ENCODE measurements around the gene LAMB1.
"Not testable (repeated sequence)": the region's sequence is repeated elsewhere in the genome, so short reads cannot be mapped to it uniquely, and the experiment has no call there.

The LAMB1 gene

DNA sequence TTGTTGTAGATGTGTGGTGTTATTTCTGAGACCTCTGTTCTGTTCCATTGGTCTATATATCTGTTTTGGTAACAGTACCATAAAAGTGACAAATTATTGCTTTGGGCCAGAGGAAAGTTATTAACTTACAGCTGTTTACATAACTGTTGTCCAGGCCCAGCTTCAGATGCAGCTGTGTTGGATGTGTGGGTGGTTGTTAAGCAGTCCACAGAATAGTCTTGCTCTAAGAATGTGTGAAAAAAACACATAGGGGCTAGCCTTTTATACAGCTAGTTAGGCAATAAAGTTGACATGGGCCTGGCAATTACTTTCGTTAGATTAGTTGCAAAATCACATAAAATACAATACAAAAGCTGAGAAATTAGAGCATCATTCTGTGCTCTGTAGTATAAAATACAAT, 80.1 kb downstream of the LAMB1 start:
- no peak for DNase-seq (ENCODE audit: extremely low read depth in 1 of 2, low read depth in 1 of 2)

DNA sequence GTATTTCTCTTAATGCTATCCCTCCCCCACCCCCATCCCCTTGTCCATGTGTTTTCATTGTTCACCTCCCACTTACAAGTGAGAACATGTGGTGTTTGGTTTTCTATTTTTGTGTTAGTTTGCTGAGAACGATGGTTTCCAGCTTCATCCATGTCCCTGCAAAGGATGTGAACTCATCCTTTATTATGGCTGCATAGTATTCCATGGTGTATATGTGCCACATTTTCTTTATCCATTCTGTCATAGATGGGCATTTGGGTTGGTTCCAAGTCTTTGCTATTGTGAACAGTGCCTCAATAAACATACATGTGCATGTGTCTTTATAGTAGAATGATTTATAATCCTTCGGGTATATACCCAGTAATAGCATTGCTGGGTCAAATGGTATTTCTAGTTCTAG, 81.1 kb downstream of the LAMB1 start:
- not testable (repeated sequence) for DNase-seq (ENCODE audit: extremely low read depth in 1 of 2, low read depth in 1 of 2)

DNA sequence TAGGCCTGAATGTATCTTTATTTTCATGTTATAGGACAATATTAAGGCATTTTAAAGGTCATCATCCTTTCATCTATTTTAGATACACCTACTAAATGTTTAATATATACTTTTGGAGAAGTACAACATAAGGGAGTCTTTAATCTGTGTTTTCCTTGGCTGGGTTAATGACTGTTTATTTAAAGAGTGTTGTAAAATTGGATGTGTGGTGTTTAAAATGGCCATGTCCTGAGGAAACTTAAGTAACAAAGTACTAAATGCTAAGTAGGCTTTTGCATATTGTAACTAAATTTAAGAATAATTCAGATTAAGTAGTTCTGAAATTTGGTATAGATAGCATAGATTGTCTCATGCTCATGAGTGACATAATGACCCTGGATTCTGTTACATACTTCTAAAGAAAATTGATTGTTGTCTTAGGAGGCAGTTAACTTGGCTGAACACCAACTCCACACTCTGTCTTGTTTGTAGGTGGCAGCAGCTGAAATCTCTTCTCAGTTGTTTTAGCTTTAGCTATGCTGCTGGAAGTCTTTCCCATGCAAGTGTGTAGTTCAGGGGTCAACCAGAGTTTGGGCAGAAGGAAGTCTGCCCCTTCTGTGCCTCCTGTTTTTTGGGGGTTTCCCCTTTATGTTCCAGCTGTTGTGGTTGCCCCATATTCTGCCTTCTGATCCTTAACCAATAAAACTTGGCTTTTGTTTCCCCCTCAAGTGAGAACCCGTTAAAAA, 82.8 kb downstream of the LAMB1 start:
- DNase-seq (ENCODE audit: extremely low read depth in 1 of 2, low read depth in 1 of 2), result no peak

GRCh38 chr7:107918948-107919347, 84.0 kb downstream of the LAMB1 start:
- DNase-seq (ENCODE audit: extremely low read depth in 1 of 2, low read depth in 1 of 2), result no peak

DNA sequence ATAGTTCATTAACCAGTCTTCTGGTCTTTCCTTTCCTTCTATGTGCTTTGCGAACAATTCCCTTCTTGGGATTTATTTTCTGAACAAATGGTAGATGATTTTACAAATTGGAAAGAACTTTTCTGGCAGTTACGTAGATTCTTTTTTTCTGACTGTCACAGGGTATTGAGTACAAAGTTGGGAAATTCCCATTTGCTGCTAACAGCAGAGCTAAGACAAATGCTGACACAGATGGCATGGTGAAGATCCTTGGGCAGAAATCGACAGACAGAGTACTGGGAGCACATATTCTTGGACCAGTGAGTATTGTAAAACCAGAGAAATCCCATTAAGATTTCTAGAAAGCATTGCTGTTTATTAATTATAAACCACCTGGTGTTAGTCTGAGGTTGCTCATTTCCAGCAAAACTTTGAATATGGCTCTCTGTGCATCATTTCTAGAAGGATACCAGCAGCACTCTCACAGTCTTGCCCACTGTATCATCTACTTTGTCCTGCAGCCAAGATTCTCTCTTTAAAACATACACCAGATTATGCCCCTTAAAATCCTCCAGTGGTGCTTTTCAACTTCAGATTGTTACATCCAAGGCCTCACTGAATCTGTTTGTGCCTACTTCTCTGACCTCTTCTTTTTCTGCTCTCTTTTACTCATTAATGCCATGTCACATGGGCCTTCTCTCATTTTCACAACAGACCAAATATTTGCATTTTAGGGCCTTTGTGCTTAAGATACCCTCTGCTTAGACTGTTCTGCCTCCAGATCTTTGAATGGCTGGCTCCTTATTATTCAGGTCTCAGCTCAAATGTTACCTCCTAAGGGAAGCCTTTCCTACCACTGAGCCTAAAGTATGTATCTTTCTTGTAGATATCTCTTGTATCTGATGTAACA, 85.0 kb downstream of the LAMB1 start:
- DNase-seq (ENCODE audit: extremely low read depth in 1 of 2, low read depth in 1 of 2), result no peak

DNA sequence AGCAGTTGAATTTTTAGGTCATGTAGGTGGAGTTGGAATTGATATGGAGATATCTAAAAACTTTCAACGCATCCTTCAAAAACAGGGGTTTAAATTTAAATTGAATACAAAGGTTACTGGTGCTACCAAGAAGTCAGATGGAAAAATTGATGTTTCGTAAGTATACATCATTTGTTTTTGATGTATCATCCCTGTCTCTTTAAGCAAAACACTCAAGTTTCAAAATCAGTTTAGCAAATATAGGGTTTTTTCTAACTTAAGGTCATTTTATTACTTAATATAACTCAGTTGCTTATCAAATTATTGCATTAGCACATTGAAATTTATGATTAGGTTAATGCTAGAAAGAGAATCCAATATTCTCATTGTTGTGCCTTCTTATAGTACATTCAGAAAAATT, 87.4 kb downstream of the LAMB1 start:
- no peak for DNase-seq (ENCODE audit: extremely low read depth in 1 of 2, low read depth in 1 of 2)

DNA sequence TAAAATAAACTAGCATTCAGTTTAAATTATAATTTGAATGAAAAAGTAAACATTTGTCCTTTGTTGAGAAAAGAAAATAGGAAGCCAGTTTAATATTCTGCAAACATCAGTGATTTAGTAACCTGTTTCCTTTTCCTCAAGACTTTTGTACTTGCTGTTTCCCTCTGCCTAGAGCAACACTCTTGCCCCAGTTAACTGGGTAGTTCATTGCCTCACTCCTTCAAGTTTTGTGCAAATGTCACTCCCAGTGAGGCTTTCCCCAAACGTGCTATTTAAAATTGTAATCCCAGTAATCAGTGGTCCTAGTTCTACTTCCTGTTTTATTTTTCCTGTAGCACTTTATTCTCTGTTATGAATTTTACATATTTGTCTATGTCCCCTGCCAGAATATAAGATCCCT, 88.1 kb downstream of the LAMB1 start:
- no peak for DNase-seq (ENCODE audit: extremely low read depth in 1 of 2, low read depth in 1 of 2)

DNA sequence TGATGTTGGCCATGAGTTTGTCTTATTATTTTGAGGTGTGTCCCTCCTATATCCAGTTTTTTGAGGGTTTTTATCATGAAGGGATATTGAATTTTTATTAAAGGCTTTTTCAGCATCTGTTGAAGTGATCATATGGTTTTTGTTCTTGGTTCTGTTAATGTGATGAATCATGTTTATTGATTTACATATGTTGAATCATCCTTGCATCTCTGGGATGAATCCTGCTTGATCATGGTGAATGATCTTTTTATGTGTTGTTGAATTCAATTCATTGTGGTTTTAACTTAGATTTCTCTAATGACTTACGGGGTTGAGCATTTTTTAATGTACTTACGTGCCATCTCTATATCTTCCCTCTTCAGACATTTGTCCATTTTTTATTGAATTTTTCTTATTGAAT, 89.1 kb downstream of the LAMB1 start:
- DNase-seq (ENCODE audit: extremely low read depth in 1 of 2, low read depth in 1 of 2), result no peak

DNA sequence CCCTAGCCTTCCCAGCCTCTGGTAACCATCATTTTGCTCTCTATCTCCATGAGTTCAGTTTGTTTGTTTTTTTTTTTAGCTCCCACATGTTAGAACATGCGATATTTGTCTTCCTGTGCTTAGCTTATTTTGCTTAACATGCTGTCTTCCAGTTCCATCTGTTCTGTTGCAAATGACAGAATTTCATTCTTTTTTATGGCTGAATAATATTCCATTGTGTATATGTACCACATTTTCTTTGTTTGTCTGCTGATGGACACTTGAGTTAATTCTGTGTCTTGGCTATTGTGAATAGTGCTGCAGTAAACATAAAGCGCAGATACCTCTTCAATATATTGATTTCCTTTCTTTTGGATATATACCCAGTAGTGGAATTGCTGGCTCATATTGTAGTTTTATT, 91.0 kb downstream of the LAMB1 start:
- DNase-seq (ENCODE audit: extremely low read depth in 1 of 2, low read depth in 1 of 2), result no peak

DNA sequence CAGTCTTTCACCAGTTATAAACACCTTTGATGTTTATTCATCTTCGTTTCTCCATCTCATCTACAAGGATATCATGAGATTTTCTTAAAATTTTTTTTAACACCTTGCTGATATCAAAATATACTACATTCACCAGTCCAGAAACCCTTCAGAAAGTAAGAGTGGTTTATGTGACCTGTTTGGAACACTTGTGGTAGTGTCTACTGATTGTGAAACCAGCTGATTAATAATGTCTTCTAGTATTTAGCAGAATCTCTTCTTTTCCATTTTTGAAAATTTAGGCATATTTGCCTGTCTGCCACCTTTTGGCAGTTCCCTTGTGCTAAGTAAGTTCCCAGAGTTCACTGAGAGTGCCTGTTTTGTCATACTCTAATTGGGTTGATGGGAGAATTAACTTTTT, 93.5 kb downstream of the LAMB1 start:
- DNase-seq (ENCODE audit: extremely low read depth in 1 of 2, low read depth in 1 of 2), result no peak

- DNase-seq (ENCODE audit: extremely low read depth in 1 of 2, low read depth in 1 of 2), result no peak
Measured at GRCh38 chr7:107907790-107908189, 95.2 kb downstream of the LAMB1 start.

- no peak for DNase-seq (ENCODE audit: extremely low read depth in 1 of 2, low read depth in 1 of 2)
Measured at GRCh38 chr7:107902381-107902780, 100.6 kb downstream of the LAMB1 start.

DNA sequence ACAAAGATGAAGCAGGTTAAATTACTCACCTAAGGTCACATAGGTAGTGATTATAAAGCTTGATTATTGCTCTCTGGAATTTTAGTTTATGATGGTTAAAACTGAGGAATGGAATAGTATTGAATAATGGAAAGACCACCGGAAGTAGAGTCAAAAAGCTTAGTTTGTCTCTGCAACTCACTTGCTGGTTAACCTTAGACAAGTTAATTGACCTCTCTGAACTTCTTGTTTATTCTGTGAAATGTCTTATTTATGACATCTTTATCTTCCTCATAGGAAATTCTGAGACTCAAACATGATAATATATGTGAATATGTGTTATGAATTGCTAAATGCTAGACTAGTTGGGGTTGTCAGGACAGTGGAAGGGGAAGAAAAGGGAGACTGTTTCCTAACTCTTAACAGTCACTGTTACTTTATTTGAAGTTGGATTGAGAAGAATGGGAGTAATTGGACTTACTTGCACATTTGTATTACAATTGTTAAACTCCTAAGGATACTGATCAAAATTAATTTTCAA, 102.4 kb downstream of the LAMB1 start:
- DNase-seq (ENCODE audit: extremely low read depth in 1 of 2, low read depth in 1 of 2), result no peak

DNA sequence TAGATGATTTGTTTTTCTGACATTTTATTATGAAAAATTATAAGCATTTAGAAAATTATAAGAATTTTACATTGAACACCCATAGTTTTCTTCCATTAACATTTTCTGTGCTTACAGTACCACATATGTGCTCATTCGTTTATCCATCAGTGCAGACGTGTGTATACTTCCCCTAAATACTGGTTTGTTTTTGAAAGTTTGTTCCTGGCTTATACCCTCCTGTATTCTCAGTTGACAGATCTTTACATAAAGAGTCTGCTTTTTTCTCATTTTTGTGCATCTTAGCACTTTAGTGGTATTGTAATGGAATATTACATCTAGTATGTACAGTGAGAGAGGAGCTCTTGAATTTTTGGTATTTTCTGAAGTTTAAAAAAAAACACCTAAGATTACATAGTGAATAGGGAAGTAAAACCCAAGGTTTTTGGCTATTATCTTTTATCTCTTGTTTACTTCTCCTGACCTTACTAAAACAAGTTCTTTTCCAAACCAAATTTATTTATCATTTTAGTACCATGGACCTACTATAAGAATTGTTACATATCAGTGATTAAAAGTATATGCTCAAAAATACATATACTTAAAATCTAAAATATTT, 103.9 kb downstream of the LAMB1 start:
- no peak for DNase-seq (ENCODE audit: extremely low read depth in 1 of 2, low read depth in 1 of 2)

GRCh38 chr7:107892367-107892741, 110.6 kb downstream of the LAMB1 start:
- DNase-seq (ENCODE audit: extremely low read depth in 1 of 2, low read depth in 1 of 2), result not testable (repeated sequence)

DNA sequence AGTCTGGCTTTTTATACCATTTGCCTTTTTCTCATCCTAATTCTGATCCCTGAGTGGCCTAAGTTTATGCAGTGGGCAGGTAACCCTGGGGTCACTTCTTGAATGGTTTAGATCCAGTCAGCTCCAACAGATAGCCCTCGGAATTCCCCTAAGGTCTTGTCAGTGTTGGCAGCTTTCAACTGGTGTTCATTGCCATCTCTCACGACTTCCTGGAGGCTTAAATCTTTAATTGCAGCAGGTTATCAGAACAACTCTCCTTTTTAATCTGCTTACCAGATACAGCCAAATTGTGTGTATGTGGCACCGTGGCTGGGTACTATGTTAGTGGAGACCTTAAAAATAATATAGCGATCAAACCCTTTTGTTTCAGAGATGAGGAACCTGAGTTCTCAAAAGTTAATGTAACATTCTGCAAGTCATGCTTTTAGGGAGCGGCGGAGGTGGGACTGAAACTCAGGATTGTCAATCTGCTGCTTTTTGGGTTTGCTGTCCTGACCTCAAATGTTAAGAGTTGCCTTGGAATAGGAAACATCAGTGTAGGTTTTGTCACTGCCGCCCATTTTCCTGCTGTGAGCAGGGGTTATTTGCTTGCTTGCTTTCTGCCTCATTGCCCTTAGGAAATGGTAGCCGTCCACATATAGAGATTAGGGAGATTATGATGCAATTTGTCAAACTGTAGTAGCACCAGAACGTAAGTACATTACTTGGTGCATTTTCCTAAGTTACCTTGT, 111.2 kb downstream of the LAMB1 start:
- DNase-seq (ENCODE audit: extremely low read depth in 1 of 2, low read depth in 1 of 2), result peak in 1 of 2 donors; percentile 6

GRCh38 chr7:107890962-107891635, 111.9 kb downstream of the LAMB1 start, which contains the start of gene DLD:
DLD (plus strand) TSS chr7:107891183; CDS start chr7:107891251, 68 bp downstream.
- DNase-seq (ENCODE audit: extremely low read depth in 1 of 2, low read depth in 1 of 2), result peak; percentile 88 to 91

DNA sequence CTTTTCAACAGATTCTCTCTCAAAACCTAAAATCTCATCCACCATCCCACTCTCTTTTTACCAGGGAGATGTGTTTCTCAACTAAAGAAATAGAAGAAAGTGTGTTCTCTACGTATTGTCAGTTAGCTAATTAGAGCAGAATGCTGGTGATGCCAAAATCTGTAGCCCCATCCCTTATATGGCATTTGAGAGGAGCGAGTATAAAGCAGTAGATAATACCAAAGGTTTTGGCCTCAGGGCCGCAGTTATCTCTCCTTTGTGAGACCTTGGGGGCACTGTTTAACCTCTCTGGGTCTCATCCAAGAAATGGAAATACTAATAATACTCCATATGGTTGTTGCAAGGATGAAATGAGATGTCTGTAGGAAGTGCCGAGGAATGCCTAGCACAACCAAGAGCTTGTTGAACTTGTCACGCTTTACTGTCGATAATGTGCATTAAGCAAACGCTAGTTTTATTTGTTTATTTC, 112.4 kb downstream of the LAMB1 start:
- DNase-seq (ENCODE audit: extremely low read depth in 1 of 2, low read depth in 1 of 2), result no peak

DNA sequence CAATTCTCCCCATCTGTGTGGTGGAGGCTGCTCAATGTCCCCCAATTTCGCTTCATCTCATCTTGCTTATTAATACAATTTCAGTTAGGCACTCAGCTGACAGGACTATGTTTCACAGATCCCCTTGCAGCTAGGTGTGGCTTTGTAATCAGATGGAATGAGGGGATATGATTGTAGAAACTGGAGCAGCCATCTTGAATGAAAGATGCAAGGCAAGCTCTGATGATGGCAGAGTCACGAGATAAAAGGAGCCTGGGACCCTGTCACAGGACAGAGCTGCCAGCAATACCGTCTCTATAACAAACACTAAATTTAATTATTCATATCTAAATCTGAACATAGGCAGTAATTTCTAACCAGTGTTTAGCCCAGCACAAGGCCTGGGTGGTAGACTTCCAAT, 113.0 kb downstream of the LAMB1 start:
- DNase-seq (ENCODE audit: extremely low read depth in 1 of 2, low read depth in 1 of 2), result no peak

- DNase-seq (ENCODE audit: extremely low read depth in 1 of 2, low read depth in 1 of 2), result not testable (repeated sequence)
Measured at GRCh38 chr7:107887827-107888226, 115.1 kb downstream of the LAMB1 start.

Data from stimulated activated CD8-positive, alpha-beta memory T cell treated with anti-CD3 and anti-CD28 coated beads, Interleukin-7, amount 100 ng/mL, for 48 hours (primary cell).